Endothelial cell (in vitro differentiated cells): ENCODE data around the gene PIK3R4. TPM values are rescaled to one million over a fixed set of nuclear protein-coding genes. Genes with fewer than 3 reads are reported as not detected.

ENCODE experiments used
- DNase-seq: peaks from one replicate; pipeline ENCODE4 v3.0.0; 2021; ENCODE audit warnings: low spot score
- H3K27ac Mint-ChIP-seq: one replicate; pipeline ENCODE4 v1.8.0; 2021; ENCODE audit warnings: mixed read lengths, inconsistent platforms; ENCODE audit not compliant: unreplicated experiment
- H3K27me3 Mint-ChIP-seq: one replicate; pipeline ENCODE4 v1.8.0; 2021; ENCODE audit warnings: mild to moderate bottlenecking, moderate library complexity, mixed read lengths, inconsistent platforms; ENCODE audit not compliant: unreplicated experiment
- H3K36me3 Mint-ChIP-seq: one replicate; pipeline ENCODE4 v1.8.0; 2021; ENCODE audit warnings: mild to moderate bottlenecking, low read depth, mixed read lengths, inconsistent platforms; ENCODE audit not compliant: unreplicated experiment
- H3K4me1 Mint-ChIP-seq: one replicate; pipeline ENCODE4 v1.8.0; 2021; ENCODE audit warnings: mild to moderate bottlenecking, mixed read lengths, inconsistent platforms; ENCODE audit not compliant: unreplicated experiment
- H3K4me3 Mint-ChIP-seq: one replicate; pipeline ENCODE4 v1.8.0; 2021; ENCODE audit warnings: mild to moderate bottlenecking, mixed read lengths, inconsistent platforms; ENCODE audit not compliant: unreplicated experiment
- H3K9me3 Mint-ChIP-seq: one replicate; pipeline ENCODE4 v1.8.0; 2021; ENCODE audit warnings: mixed read lengths, inconsistent platforms; ENCODE audit not compliant: unreplicated experiment
- CTCF ChIP-seq: fragments of 200-600 bp; sonication (generic); IDR thresholded peaks from one replicate; pipeline ENCODE4 v1.5.0; 2021; ENCODE audit warnings: antibody characterized with exemption; ENCODE audit not compliant: unreplicated experiment
- long read RNA-seq: library from polyadenylated mRNA; unstranded; transcript quantifications from one replicate; pipeline ENCODE4 v2.0.0, GENCODE V29; 2020; ENCODE audit not compliant: unreplicated experiment
- total RNA-seq: library from RNA; stranded (reverse); fragmentation: NEBNext Ultra II Directional; extraction: Animal tissue kit (Norgen Biotek cat#: 25700); gene quantifications from one replicate; pipeline ENCODE4 v1.2.1, GENCODE V29; 2021; ENCODE audit not compliant: unreplicated experiment

The PIK3R4 gene
- total RNA-seq: 24.0 TPM
- long read RNA-seq, full-length matches to known transcripts: 1 of 2 reads
- long read RNA-seq, partial matches to known transcripts: 1 of 2 reads
- long read RNA-seq, other reads (novel, unspliced or antisense): 0 of 2 reads

GRCh38 chr3:130746246-130747039 is at the start of gene PIK3R4:
TSS of gene PIK3R4 (minus strand) at chr3:130746829. CDS start at chr3:130745218, 1,611 bp downstream.
- peaks cover 14% of the 10 kb centered on the region for H3K4me1 Mint-ChIP-seq
- peak; percentile 94 for DNase-seq
- H3K27ac Mint-ChIP-seq: peak within 1 kb of the TSS; percentile 98
- peak within 1 kb of the TSS; percentile 94 for H3K4me3 Mint-ChIP-seq
- H3K36me3 Mint-ChIP-seq: peaks cover 6% of the 10 kb centered on the region
- TF ChIP-seq CTCF: no peak
- no peaks in the 10 kb centered on the region for H3K27me3 Mint-ChIP-seq
- H3K9me3 Mint-ChIP-seq: no peaks in the 10 kb centered on the region

DNA sequence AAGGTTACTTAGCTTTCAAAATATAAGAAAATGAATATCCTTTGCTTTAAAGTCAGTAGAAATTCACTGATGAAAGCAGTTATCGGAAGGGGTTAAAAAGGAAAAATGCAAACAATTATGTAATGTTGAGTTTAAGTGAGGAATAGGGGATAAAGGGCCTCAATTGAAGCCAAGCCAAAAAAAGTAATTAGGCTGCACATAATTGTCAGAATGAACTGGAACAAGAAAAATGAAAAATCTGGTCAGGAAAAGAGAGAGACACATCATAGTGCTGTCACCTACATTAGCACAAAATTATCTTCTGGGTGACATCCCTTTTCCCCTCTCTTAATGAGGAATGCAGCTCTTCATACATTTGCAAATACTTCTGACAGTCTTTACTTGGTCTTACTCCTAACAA is 48.8 kb upstream of the PIK3R4 start:
- Mint-ChIP-seq H3K4me1 (no peaks in the 10 kb centered on the region), H3K27me3 (no peaks in the 10 kb centered on the region), H3K36me3 (no peaks in the 10 kb centered on the region), H3K9me3 (no peaks in the 10 kb centered on the region), H3K27ac (no peak overlapping the region), H3K4me3 (no peak overlapping the region)
- DNase-seq: no peak
- no peak for TF ChIP-seq CTCF

DNA sequence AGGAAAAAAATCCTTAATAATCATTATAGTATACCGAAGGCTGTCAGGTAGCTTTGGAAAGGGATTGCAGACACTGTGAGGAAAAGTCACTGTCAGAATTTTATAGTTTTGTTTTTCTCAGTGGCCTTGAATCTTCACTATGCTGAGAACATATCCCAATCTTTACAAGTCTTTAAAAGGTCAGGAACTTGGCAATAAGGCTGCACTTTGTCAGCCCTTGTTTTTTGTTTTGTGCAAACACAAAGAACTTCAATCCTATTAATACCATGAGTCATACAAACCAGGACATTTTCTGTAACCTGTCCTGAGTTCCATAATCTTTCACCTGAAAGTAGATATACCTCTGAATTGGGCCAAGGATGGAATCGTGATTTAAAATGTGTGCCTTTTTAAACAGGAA is 45.6 kb upstream of the PIK3R4 start:
- Mint-ChIP-seq H3K4me3 (no peak overlapping the region), H3K27me3 (no peaks in the 10 kb centered on the region), H3K27ac (no peak overlapping the region), H3K4me1 (peaks cover 7% of the 10 kb centered on the region), H3K9me3 (no peaks in the 10 kb centered on the region), H3K36me3 (no peaks in the 10 kb centered on the region)
- no peak for DNase-seq
- TF ChIP-seq CTCF: no peak

DNA sequence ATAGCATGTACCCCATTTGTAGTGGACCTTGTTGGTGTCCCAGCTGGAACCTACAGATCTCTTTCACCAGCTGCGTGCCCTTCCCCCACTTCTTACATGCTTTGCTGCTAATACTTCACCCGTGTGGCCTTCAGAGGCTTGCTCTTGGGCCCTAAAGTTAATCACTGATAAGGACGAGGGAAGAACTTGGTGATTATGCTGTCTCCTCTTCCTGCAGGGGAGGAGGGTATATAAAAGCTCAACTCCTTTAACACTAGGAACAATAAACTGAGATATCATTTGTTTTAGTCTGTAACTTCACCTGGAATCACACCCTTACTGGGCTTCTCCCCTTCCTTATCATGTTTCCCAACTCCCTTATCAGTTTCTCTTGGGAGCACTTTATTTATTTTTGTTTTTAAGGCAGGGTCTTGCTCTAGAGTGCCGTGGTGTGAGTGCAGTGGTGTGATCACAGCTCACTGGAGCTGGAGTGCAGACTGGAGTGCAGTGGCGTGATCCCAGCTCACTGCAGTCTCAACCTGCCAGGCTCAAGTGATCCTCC is 43.2 kb upstream of the PIK3R4 start:
- H3K9me3 Mint-ChIP-seq: no peaks in the 10 kb centered on the region
- H3K36me3 Mint-ChIP-seq: no peaks in the 10 kb centered on the region

More for the DNA sequence above, 43.2 kb upstream of the PIK3R4 start:
- Mint-ChIP-seq H3K4me1 (peaks cover 7% of the 10 kb centered on the region), H3K27me3 (no peaks in the 10 kb centered on the region), H3K4me3 (no peak overlapping the region), H3K27ac (no peak overlapping the region)
- no peak for TF ChIP-seq CTCF
- no peak for DNase-seq
